Panc1 (cell line): ENCODE results near the gene STARD5.

ENCODE experiments used
- CTCF ChIP-seq: fragments of 450-650 bp; IDR thresholded peaks from 2 replicates; pipeline ENCODE4 v1.5.1; 2017; ENCODE audit warnings: mild to moderate bottlenecking
- REST ChIP-seq, 2 experiments: IDR thresholded peaks; 2 replicates each; pipeline ENCODE4 v1.6.1; 2011 to 2012; ENCODE audit warnings: low read depth in 2 of 2, control low read depth in 1 of 2, low read length in 1 of 2, mild to moderate bottlenecking in 1 of 2, moderate library complexity in 1 of 2; ENCODE audit not compliant: insufficient read depth in 1 of 2
- SIN3A ChIP-seq: IDR thresholded peaks from 2 replicates; pipeline ENCODE4 v1.6.1; 2012; ENCODE audit warnings: low read depth, mild to moderate bottlenecking, low read length, moderate library complexity, borderline replicate concordance; ENCODE audit not compliant: insufficient read depth

- TF ChIP-seq CTCF = no peak
- no peak for TF ChIP-seq SIN3A
- TF ChIP-seq REST (IDR thresholded peaks at IDR 0.05; ENCODE audit: insufficient read depth in 1 of 2, low read depth in 2 of 2, low read length in 1 of 2) = no peak
Observed at GRCh38 chr15:81322676-81323253, 1.2 kb downstream of the STARD5 start.
